OCI-LY3 (cell line): ENCODE measurements around the gene RPL13A.

Source experiments
- H2AFZ ChIP-seq: fragments of 200-600, 300-600 bp; shearing (Covaris generic); 2 replicates; pipeline ENCODE4 v1.6.0; 2014; ENCODE audit warnings: antibody characterized with exemption, low read depth, low read length
- H3K27ac ChIP-seq: fragments of 200-600, 300-600 bp; sonication (generic); 2 replicates; pipeline ENCODE4 v1.5.1; 2014; ENCODE audit warnings: mild to moderate bottlenecking, low read length, moderate library complexity, mixed read lengths
- H3K27me3 ChIP-seq: fragments of 200-600, 300-600 bp; sonication (generic); 2 replicates; pipeline ENCODE4 v1.6.1; 2014; ENCODE audit warnings: low read depth, low read length, mixed read lengths
- H3K36me3 ChIP-seq: fragments of 200-600, 300-600 bp; sonication (generic); replicated peaks from 2 replicates; pipeline ENCODE3; 2014; ENCODE audit warnings: low read depth, low read length, mixed read lengths
- H3K4me1 ChIP-seq: fragments of 300-600, 200-600 bp; sonication (generic); 2 replicates; pipeline ENCODE4 v1.6.1; 2014; ENCODE audit warnings: low read length, mixed read lengths
- H3K4me2 ChIP-seq: fragments of 200-600, 300-600 bp; sonication (generic); 2 replicates; pipeline ENCODE4 v1.6.1; 2014; ENCODE audit warnings: low read length, mixed read lengths
- H3K4me3 ChIP-seq: fragments of 300-600, 200-600 bp; sonication (generic); 2 replicates; pipeline ENCODE4 v1.5.1; 2014; ENCODE audit warnings: antibody characterized with exemption, mild to moderate bottlenecking, low read length, moderate library complexity
- H3K79me2 ChIP-seq: fragments of 300-600, 200-600 bp; shearing (Covaris generic); 2 replicates; pipeline ENCODE4 v1.6.1; 2014; ENCODE audit warnings: mild to moderate bottlenecking, low read length, mixed read lengths
- H3K9ac ChIP-seq: fragments of 300-600, 200-600 bp; shearing (Covaris generic); 2 replicates; pipeline ENCODE4 v1.6.0; 2014; ENCODE audit warnings: mild to moderate bottlenecking, low read length, moderate library complexity
- H3K9me3 ChIP-seq: fragments of 200-600, 300-600 bp; shearing (Covaris generic); 2 replicates; pipeline ENCODE4 v1.6.1; 2014; ENCODE audit warnings: low read length, mixed read lengths; ENCODE audit not compliant: insufficient read depth
- H4K20me1 ChIP-seq: fragments of 200-600, 300-600 bp; sonication (generic); 2 replicates; pipeline ENCODE4 v1.6.1; 2016; ENCODE audit warnings: low read length, mixed read lengths; ENCODE audit not compliant: insufficient read depth
- EZH2phosphoT487 ChIP-seq: fragments of 200-600 bp; shearing (Covaris generic); IDR thresholded peaks from 2 replicates; pipeline ENCODE4 v1.6.1; 2018; ENCODE audit warnings: antibody characterized with exemption, mixed run types, low read depth
- TF ChIP-seq, protein P1 (sequence below): fragments of 200-600, 300-600 bp; sonication (generic); IDR thresholded peaks from 2 replicates; pipeline ENCODE4 v1.5.1; 2014; ENCODE audit warnings: antibody characterized with exemption, low read length, low read depth

The RPL13A gene

DNA sequence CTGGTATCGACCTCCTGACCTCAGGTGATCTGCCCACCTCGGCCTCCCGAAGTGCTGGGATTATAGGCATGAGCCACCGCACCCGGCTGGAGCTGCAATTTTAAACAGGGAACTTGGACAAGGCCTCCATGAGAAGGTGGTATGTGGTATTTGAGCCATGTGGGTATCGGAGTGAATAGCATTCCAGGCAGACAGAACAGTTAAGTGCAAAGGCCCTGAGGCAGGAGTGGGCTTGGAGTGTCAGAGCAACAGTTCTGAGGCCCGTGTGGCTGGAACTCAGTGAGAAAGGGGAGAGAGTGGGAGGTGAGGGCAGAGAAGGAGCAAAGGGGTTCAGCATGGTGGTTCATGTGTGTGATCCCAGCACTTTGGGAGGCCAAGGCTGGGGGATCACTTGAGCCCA, 43.3 kb downstream of the RPL13A start:
- no peak overlapping the region for H2AFZ ChIP-seq
- no peaks in the 10 kb centered on the region for H4K20me1 ChIP-seq
- H3K4me1 ChIP-seq, result peaks cover 12% of the 10 kb centered on the region
- H3K9ac ChIP-seq, result no peak overlapping the region
- H3K79me2 ChIP-seq, result no peaks in the 10 kb centered on the region
- no peak overlapping the region for H3K27ac ChIP-seq
- H3K36me3 ChIP-seq, result no peaks in the 10 kb centered on the region
- H3K4me2 ChIP-seq, result no peak overlapping the region
- no peaks in the 10 kb centered on the region for H3K27me3 ChIP-seq
- TF ChIP-seq, protein P1, sequence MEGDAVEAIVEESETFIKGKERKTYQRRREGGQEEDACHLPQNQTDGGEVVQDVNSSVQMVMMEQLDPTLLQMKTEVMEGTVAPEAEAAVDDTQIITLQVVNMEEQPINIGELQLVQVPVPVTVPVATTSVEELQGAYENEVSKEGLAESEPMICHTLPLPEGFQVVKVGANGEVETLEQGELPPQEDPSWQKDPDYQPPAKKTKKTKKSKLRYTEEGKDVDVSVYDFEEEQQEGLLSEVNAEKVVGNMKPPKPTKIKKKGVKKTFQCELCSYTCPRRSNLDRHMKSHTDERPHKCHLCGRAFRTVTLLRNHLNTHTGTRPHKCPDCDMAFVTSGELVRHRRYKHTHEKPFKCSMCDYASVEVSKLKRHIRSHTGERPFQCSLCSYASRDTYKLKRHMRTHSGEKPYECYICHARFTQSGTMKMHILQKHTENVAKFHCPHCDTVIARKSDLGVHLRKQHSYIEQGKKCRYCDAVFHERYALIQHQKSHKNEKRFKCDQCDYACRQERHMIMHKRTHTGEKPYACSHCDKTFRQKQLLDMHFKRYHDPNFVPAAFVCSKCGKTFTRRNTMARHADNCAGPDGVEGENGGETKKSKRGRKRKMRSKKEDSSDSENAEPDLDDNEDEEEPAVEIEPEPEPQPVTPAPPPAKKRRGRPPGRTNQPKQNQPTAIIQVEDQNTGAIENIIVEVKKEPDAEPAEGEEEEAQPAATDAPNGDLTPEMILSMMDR, result no peak
- no peak for TF ChIP-seq EZH2phosphoT487
- H3K4me3 ChIP-seq, result no peak overlapping the region
- H3K9me3 ChIP-seq, result no peaks in the 10 kb centered on the region

DNA sequence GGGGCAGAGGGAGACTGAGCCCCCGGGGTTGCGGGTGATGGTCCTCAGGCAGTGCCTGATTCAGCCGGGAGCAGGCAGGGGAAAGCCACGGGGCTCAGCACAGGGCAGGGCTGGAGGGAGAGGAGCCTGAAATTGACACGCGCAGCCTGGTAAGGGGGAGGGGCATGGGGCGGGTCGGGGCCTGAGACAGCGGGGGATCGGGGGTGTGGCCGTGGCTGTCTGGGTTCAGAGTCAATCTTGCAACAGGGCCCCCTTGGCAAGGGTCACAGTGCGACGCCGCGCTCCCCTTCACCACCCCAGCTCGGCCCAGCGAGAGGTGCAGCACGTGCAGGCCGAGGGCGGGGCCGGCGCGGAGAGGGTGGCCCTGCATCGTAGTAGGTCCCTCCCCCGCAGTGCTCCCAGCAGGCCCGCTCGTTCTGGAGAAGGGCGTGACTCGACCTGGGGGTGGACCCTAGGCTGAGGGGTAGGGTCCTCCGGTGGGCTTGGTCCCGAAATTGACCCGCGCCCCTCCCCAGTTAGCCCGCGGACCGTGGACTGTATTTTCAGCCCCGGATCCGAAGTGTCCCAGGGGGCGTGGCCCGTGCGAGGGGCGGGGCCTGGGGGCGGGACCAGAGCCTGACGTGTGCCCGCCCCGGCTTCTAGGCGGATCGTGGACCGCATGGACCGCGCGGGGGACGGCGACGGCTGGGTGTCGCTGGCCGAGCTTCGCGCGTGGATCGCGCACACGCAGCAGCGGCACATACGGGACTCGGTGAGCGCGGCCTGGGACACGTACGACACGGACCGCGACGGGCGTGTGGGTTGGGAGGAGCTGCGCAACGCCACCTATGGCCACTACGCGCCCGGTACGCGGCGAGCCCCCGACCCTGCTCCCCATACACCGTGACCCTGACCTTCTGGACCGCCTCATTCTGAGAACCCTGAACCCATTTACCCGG, 46.4 kb downstream of the RPL13A start:
- H3K4me3 ChIP-seq, result peak overlapping the region; percentile 75
- no peaks in the 10 kb centered on the region for H3K9me3 ChIP-seq
- H3K9ac ChIP-seq, result peak overlapping the region; percentile 24; the same call in 1 of the 2 replicates
- no peak for TF ChIP-seq EZH2phosphoT487
- TF ChIP-seq, protein P1, result peak; percentile 32
- peaks cover 12% of the 10 kb centered on the region for H3K4me1 ChIP-seq
- H3K36me3 ChIP-seq, result no peaks in the 10 kb centered on the region
- no peaks in the 10 kb centered on the region for H4K20me1 ChIP-seq
- no peaks in the 10 kb centered on the region for H3K79me2 ChIP-seq
- H3K4me2 ChIP-seq, result peak overlapping the region; percentile 89
- no peaks in the 10 kb centered on the region for H3K27me3 ChIP-seq
- H2AFZ ChIP-seq, result peak overlapping the region; percentile 48; the same call in 1 of the 2 replicates
- H3K27ac ChIP-seq, result no peak overlapping the region

DNA sequence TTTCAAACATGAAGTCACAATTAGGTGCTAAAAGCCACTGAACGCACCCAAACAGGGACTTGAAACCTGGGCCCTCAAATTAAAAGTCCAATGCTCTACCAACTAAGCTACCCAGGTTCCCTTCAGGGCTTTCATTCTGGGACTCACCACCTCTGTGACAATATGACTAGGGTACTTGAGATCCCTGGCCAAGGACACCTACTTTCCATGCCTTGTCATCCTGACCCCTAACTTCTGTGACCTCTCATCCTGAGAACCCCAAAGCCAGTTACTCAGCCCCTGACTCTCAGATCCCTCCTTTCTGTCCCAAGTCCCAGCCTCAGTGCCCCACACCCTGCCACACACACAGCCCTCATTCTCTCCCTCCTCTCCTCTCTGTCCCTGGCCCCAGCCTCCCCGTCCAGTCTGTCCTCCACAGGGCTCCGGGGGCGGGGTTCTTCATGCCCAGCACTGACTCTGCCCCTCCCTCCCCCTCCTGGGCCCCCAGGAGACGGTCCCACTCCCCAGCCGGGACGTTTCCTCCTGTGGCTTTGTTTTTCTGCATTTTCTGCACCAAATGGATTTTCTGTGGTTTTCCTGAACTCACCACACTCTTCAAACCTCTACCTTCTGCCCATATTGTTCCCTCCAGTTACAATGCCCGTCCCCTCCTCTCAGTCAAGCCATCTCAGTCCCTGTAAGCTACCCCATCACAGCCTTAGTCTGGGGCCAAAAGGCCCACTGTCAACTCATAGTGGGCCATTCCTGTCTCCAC, 47.4 kb downstream of the RPL13A start:
- Histone ChIP-seq H2AFZ (no peak overlapping the region), H3K4me2 (peak overlapping the region; percentile 89), H3K9ac (peak overlapping the region; percentile 14; the same call in 1 of the 2 replicates), H3K27ac (no peak overlapping the region), H3K9me3 (no peaks in the 10 kb centered on the region), H3K79me2 (no peaks in the 10 kb centered on the region), H3K4me3 (peak overlapping the region; percentile 75), H3K27me3 (no peaks in the 10 kb centered on the region), H4K20me1 (no peaks in the 10 kb centered on the region), H3K36me3 (no peaks in the 10 kb centered on the region), H3K4me1 (peaks cover 12% of the 10 kb centered on the region)
- TF ChIP-seq, protein P1, result no peak
- TF ChIP-seq EZH2phosphoT487, result no peak

DNA sequence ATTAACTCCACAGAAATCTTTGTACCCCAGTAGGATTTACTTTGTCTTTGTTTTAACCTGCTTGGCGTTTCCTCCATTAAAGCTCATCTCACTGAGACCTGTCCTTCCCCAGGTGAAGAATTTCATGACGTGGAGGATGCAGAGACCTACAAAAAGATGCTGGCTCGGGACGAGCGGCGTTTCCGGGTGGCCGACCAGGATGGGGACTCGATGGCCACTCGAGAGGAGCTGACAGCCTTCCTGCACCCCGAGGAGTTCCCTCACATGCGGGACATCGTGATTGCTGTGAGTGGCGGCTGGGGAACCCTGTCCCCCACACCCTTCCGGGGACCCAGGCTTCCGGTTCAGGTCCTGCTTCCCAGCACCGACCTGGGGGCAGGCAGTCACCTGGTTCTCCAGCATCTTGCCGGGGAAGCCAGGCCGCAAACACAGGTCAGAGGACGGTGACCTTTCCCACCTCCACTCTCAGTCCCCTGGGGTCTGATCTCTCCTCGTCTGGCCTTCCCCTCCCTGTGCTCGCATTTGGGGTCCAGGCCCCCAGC, 49.6 kb downstream of the RPL13A start:
- no peak overlapping the region for H3K9ac ChIP-seq
- H3K36me3 ChIP-seq, result no peaks in the 10 kb centered on the region
- no peak overlapping the region for H3K4me2 ChIP-seq
- H2AFZ ChIP-seq, result no peak overlapping the region
- peaks cover 12% of the 10 kb centered on the region for H3K4me1 ChIP-seq
- no peaks in the 10 kb centered on the region for H3K79me2 ChIP-seq
- H3K9me3 ChIP-seq, result no peaks in the 10 kb centered on the region
- H3K27ac ChIP-seq, result no peak overlapping the region
- TF ChIP-seq, protein P1, result no peak
- TF ChIP-seq EZH2phosphoT487, result no peak
- H3K4me3 ChIP-seq, result no peak overlapping the region
- no peaks in the 10 kb centered on the region for H4K20me1 ChIP-seq
- no peaks in the 10 kb centered on the region for H3K27me3 ChIP-seq
